Lower leg skin (tissue), 4 donors: ENCODE data around the gene E4F1. TPM values are rescaled to one million over a fixed set of nuclear protein-coding genes. Genes with fewer than 3 reads are reported as not detected.
A peak's percentile ranks its signal among the peaks of the same experiment; 100 is the strongest.

Experiments used
- DNase-seq, 2 donors: peaks; one replicate each; pipeline ENCODE4 v3.0.0-alpha.2; 2019; ENCODE audit warnings: low spot score in 2 of 2
- H3K4me3 ChIP-seq: fragments of 200-600 bp; sonication (generic); 2 replicates; pipeline ENCODE4 v1.5.1; 2017; ENCODE audit warnings: mild to moderate bottlenecking, low read depth; ENCODE audit not compliant: poor library complexity, severe bottlenecking
- POLR2A ChIP-seq, 2 donors: fragments of 450-650 bp; IDR thresholded peaks; one replicate each; pipeline ENCODE4 v1.6.1; 2016 to 2017; ENCODE audit warnings: antibody characterized with exemption in 2 of 2, mild to moderate bottlenecking in 1 of 2, moderate library complexity in 1 of 2
- WGBS, 2 donors: methylation state at CpG; one replicate each; pipeline ENCODE4 v1.1.5; 2018; 5-methylcytosine and 5-hydroxymethylcytosine counted together
- intact Hi-C: fragments of 100-400 bp; cut with DNase I; formaldehyde crosslinking; loops from one replicate; pipeline ENCODE4 v1.15.0; 2023; ENCODE audit warnings: low total_unique reads
- total RNA-seq, 4 donors: library from RNA; depleted of rRNA; stranded (reverse); fragments of >200 nt; gene quantifications; one replicate each; pipeline ENCODE4 v1.1.0, GENCODE V29; 2016
- TF ChIP-seq, protein P1 (sequence below), 3 donors: fragments of 450-650 bp; IDR thresholded peaks; one replicate each; pipeline ENCODE4 v1.5.1; 2016; ENCODE audit warnings: antibody characterized with exemption in 3 of 3, mild to moderate bottlenecking in 3 of 3, moderate library complexity in 2 of 3

The E4F1 gene, protein sequence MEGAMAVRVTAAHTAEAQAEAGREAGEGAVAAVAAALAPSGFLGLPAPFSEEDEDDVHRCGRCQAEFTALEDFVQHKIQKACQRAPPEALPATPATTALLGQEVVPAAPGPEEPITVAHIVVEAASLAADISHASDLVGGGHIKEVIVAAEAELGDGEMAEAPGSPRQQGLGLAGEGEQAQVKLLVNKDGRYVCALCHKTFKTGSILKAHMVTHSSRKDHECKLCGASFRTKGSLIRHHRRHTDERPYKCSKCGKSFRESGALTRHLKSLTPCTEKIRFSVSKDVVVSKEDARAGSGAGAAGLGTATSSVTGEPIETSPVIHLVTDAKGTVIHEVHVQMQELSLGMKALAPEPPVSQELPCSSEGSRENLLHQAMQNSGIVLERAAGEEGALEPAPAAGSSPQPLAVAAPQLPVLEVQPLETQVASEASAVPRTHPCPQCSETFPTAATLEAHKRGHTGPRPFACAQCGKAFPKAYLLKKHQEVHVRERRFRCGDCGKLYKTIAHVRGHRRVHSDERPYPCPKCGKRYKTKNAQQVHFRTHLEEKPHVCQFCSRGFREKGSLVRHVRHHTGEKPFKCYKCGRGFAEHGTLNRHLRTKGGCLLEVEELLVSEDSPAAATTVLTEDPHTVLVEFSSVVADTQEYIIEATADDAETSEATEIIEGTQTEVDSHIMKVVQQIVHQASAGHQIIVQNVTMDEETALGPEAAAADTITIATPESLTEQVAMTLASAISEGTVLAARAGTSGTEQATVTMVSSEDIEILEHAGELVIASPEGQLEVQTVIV
- total RNA-seq = 10 to 100 TPM; 50.3 to 85.8 (median 57.4) TPM

DNA sequence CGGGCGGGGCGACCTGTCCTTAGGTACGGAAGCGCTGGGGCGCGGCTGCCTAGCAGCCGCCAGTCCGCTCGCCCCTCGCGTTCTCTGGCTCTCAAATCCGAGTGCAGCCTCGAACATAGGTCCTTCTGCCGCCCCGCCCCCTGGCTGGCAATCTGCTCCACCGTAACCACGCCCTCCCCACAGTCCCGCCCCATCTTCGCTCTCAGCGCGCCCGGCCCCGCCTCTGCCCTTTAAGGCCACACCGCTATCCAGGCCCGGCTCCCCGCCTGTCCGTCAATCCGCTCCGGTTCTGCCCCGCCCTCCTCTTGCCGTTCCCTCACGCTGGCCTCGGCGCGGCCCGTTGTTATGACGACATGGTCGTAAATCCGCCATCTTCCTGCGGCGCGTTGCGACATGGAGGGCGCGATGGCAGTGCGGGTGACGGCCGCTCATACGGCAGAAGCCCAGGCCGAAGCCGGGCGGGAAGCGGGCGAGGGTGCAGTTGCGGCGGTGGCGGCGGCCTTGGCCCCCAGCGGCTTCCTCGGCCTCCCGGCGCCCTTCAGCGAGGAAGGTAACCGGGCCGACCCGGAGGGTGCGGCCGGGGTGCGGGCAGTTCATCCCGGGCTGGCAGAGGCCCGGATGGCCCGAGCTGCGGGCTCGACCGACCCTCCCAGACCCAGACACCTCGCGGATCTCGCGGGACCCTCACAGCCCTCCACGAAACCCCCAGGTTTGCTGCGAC lies at the start of gene E4F1:
TSS of gene E4F1 (plus strand) at position 371 of the 721 bp plus-strand sequence. CDS start at position 394, 23 bp downstream.
- DNase-seq = peak; percentile 99 to 100
- intact Hi-C loops = no loop called here
- TF ChIP-seq, protein P1, sequence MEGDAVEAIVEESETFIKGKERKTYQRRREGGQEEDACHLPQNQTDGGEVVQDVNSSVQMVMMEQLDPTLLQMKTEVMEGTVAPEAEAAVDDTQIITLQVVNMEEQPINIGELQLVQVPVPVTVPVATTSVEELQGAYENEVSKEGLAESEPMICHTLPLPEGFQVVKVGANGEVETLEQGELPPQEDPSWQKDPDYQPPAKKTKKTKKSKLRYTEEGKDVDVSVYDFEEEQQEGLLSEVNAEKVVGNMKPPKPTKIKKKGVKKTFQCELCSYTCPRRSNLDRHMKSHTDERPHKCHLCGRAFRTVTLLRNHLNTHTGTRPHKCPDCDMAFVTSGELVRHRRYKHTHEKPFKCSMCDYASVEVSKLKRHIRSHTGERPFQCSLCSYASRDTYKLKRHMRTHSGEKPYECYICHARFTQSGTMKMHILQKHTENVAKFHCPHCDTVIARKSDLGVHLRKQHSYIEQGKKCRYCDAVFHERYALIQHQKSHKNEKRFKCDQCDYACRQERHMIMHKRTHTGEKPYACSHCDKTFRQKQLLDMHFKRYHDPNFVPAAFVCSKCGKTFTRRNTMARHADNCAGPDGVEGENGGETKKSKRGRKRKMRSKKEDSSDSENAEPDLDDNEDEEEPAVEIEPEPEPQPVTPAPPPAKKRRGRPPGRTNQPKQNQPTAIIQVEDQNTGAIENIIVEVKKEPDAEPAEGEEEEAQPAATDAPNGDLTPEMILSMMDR (IDR thresholded peaks at IDR 0.05) = no peak
- TF ChIP-seq POLR2A (IDR thresholded peaks at IDR 0.05) = peak in 1 of 2 donors; percentile 6
- H3K4me3 ChIP-seq = peak within 1 kb of the TSS; percentile 91
- 0 to 1% methylated on average over 28 to 57 of the region's 82 CpGs for WGBS, 2 donors

GRCh38 chr16:2173916-2174315 lies 49.5 kb upstream of the E4F1 start:
- no peak for TF ChIP-seq POLR2A (IDR thresholded peaks at IDR 0.05)
- TF ChIP-seq, protein P1 (IDR thresholded peaks at IDR 0.05) = no peak
- H3K4me3 ChIP-seq = no peak overlapping the region
- 80 to 94% methylated on average over 1 to 4 of the region's 4 CpGs for WGBS, 2 donors
- no peak for DNase-seq
- intact Hi-C loops = no loop called here

- 68 to 71% methylated on average over 11 to 21 of the region's 21 CpGs for WGBS, 2 donors
- TF ChIP-seq POLR2A (IDR thresholded peaks at IDR 0.05) = no peak
- TF ChIP-seq, protein P1 (IDR thresholded peaks at IDR 0.05) = no peak
- no peak overlapping the region for H3K4me3 ChIP-seq
- intact Hi-C loops = no loop called here
- DNase-seq = no peak
Measured at GRCh38 chr16:2174396-2175131, 48.8 kb upstream of the E4F1 start.

DNA sequence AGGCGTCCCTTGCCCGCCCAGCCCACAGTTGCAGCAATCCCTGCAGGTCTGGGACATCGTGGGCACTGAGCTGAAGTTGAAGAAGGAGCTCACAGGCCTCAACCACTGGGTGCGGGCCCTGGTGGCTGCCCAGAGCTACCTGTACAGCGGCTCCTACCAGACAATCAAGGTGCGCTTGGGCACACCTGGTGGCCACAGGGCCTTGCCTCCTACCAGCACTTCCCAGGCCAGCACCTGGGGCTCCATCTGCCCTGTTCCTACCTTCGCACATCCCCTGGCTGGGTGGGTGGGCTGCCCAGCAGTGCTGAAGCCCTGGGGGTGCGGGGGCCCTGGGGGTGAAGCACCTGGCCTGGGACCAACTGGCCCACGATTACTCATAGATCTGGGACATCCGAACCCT lies 47.9 kb upstream of the E4F1 start:
- intact Hi-C loops = no loop called here
- WGBS, 2 donors = 81 to 88% methylated on average over 7 to 9 of the region's 10 CpGs
- DNase-seq = no peak
- H3K4me3 ChIP-seq = no peak overlapping the region
- TF ChIP-seq POLR2A (IDR thresholded peaks at IDR 0.05) = no peak
- TF ChIP-seq, protein P1 (IDR thresholded peaks at IDR 0.05) = no peak

DNA sequence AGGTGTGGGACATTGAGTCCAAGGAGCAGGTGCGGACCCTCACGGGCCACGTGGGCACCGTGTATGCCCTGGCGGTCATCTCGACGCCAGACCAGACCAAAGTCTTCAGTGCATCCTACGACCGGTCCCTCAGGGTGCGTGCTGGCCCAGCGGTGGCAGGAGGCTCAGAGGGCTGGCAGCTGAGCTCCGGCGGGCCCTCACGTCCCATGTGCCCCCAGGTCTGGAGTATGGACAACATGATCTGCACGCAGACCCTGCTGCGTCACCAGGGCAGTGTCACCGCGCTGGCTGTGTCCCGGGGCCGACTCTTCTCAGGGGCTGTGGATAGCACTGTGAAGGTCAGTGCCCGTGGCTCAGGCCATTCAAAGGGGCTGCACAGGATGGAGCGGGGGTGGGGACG lies 47.3 kb upstream of the E4F1 start:
- H3K4me3 ChIP-seq = no peak overlapping the region
- intact Hi-C loops = no loop called here
- TF ChIP-seq, protein P1 (IDR thresholded peaks at IDR 0.05) = no peak
- no peak for TF ChIP-seq POLR2A (IDR thresholded peaks at IDR 0.05)
- no peak for DNase-seq
- 85 to 94% methylated on average over 10 to 23 of the region's 23 CpGs for WGBS, 2 donors
